T1000 (cell line): ENCODE measurements around the gene AFF3.
"Not testable (repeated sequence)": the region's sequence is repeated elsewhere in the genome, so short reads cannot be mapped to it uniquely, and the experiment has no call there.

Experiments
- DNase-seq: peaks from one replicate; lab custom pipeline; 2025; ENCODE audit warnings: mixed read lengths; lab: John Stamatoyannopoulos, UW

The AFF3 gene

GRCh38 chr2:100148883-100149282 is 6.5 kb upstream of the AFF3 start:
- no peak for DNase-seq

GRCh38 chr2:100146657-100146960 is 4.2 kb upstream of the AFF3 start:
- no peak for DNase-seq

DNA sequence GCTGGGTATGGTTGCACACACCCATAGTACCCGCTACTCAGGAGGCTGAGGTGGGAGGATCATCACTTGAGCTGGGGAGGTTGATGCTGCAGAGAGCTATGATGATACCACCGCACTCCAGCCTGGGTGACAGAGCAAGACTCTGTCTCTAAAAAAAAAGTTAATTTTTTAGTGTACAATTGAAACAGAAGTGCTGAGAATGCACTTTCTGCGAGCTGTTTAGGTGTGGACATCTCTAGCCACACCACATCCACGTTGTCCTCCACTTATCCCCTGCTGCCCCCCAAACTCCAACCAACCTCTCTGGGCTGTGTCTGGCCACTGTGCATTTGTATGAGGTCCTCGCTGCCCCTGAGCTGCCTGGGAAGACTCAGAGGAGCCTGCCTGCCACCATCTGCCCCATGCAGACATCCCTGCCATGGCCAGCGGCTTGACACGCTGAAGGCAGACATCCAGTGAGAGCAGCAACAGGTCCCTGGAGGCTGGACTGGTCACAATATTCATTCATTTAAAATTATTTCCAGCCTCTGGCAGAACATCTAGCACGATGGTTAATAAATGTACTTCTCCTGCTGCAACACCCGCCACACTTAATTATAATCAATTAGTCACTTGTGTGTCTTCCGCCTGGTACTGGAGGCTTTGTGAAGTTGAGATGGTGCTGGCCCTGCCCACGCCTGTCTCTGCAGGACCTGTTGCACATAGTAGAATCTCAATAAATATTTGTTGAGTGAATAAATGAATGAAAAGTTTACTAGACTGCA is 3.7 kb upstream of the AFF3 start:
- DNase-seq: no peak

- DNase-seq: no peak
Measured at GRCh38 chr2:100143286-100143685, 896 bp upstream of the AFF3 start.

DNA sequence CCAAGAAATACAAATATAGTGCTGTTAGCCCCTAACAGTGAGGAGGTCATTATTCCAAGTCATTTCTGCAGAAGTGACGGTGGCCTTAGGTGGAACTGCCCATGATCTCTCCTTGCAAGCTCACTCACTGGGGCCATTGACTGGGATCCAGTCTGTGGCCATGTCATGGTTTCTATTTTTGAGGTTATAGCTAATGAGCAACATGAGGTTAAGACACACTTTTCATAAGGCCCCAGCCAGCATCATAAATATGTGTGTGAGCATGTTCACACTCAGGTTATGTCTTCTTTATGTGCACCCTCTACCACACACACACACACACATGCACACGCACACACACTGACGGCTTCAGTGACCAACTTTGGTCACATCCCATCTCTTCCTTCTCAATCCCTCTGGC is 484 bp downstream of the AFF3 start:
- DNase-seq: no peak

DNA sequence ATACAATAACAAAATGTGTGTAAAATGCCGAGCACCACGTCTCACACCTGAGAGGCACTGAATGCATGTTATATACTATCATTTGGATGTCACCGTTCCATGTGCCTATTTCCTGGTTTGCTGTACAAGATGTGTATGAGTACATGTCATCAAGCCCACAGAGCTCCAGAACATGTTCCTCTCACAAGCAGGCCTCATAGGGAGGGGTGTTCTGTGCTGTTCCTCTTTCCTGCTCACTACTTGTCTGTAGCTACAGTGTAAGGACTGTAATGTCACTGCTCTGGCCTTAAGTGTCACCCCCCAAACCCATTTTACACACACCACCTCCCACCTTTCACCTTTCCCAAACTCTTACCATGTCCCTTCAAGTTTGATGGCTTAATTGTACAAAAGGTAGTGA is 1.8 kb downstream of the AFF3 start:
- no peak for DNase-seq

GRCh38 chr2:100137866-100138570 is 4.4 kb downstream of the AFF3 start:
- DNase-seq: no peak

DNA sequence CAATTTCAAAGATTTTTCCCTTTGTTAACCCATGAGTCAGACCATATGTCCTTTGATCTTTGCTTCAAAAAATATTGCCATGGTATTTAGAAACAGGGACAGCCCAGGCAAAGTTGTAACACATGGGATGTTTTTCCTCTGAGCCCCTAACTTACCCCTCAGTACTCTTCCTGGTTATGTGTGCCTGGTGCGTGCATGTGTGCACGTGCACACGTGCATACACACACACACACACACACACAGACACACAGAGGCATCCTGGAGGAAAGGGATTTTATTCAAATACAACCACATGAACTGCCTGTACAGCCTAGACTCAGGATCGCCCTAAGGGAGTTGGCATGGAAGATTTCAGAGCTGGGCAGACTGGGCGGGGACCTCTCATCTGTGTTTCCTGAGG is 5.1 kb downstream of the AFF3 start:
- DNase-seq: no peak

- DNase-seq: no peak
Measured at GRCh38 chr2:100136310-100136709, 6.1 kb downstream of the AFF3 start.

- no peak for DNase-seq
Measured at GRCh38 chr2:100135415-100135814, 7.0 kb downstream of the AFF3 start.

DNA sequence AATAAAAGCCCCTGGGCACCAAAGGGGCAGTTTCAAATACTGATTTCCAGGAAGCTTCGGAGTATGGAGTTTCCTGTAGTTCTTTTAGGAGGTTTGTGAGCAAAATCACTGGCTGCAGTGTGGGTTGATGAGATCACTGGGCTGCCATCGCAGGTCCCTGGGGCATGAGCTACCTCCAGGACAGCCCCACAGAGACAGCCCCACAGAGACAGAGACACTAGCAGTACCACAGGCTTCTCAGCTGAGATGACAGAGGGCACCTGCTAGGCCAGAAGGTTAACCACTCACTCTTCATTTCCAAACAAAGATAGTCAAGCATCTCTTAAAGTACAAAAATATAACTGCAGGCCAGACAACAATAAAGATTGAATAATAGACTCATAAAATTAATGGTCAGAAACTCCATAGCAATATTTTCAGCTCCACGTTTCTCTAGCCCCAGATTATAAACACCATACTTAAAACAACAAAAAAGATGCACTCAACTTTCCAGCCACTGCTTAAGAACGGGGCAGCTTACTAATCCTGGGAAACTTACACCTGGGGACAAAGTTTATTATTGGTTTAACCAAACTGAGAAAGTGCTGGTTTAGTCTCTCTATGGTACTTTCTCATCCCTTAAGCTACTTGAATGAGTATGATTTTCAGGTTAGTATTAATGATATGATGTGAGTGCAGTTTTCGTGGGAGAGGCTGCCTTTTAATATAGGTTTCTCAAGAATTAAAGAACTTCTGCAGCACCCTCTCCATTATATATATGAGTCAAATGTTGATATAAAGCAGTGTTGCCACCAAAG is 11.6 kb downstream of the AFF3 start:
- no peak for DNase-seq

- no peak for DNase-seq
Measured at GRCh38 chr2:100126897-100127401, 15.4 kb downstream of the AFF3 start.

- no peak for DNase-seq
Measured at GRCh38 chr2:100126201-100126600, 16.2 kb downstream of the AFF3 start.

- DNase-seq: no peak
Measured at GRCh38 chr2:100125626-100126025, 16.8 kb downstream of the AFF3 start.

DNA sequence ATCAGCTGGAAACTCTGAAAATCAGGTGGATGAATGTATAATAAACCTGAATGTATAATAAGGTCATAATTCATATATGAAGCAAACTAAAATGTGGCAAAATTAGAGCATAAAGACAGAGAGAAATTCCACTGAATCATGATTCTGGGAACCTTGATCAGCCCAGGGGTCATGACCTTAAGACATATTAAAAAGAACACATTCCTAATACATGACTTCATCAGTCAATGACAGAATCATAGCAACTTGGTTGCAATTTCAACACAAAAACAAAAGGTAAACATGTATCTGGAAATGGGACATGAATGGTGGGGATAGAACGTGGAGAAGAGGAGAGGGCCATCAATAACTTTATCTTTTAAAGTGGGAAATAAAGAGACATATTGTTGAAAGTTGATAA is 17.6 kb downstream of the AFF3 start:
- no peak for DNase-seq

- DNase-seq: no peak
Measured at GRCh38 chr2:100121124-100121718, 21.2 kb downstream of the AFF3 start.

- DNase-seq: no peak
Measured at GRCh38 chr2:100119235-100119634, 23.2 kb downstream of the AFF3 start.

- no peak for DNase-seq
Measured at GRCh38 chr2:100113990-100114433, 28.4 kb downstream of the AFF3 start.

GRCh38 chr2:100110614-100111000 is 31.8 kb downstream of the AFF3 start:
- DNase-seq: no peak

DNA sequence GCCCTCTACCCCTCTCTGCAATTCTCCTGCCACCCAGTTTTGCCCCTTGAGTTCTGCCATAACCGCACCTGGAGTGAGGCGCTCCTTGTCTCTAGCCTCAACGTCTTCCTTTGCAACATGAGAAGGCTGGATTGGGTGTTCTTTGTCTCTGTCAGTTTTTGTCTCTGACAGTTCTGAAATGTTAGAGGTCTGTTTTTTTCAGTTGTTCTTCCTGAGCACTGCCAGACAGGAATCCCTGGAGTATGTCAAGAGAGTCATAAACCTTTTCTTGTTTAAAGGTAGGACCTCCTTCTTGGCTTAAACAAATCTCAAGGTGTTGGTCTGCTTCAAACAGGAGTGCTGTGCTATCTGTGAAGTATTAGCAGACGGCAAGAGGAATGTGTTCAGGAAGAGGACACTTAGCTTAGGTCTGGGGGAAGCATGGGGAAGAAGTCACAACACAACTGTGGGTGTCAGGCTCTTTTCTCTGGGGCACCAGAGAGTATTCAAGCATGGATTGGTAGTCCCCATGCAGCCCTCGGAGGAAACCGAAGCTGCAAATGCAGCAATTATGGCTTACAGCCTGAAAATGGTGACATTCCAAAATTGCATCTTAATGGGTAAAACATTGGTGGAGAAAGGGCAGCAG is 32.3 kb downstream of the AFF3 start:
- no peak for DNase-seq

GRCh38 chr2:100108648-100109020 is 33.8 kb downstream of the AFF3 start:
- not testable (repeated sequence) for DNase-seq
